Mammary epithelial cell (primary cell): Measurements from ENCODE around the gene CYP27A1.
A peak's percentile ranks its signal among the peaks of the same experiment; 100 is the strongest.

ENCODE experiments used
- EZH2 ChIP-seq: IDR thresholded peaks from 2 replicates; pipeline ENCODE4 v1.6.1; 2012; ENCODE audit warnings: low read length, inconsistent platforms, borderline replicate concordance
- TF ChIP-seq, protein P1 (sequence below), 2 donors: IDR thresholded peaks in 1 of 2; conservative IDR thresholded peaks in 1 of 2; 2 replicates each; pipeline ENCODE4 v1.5.1; 2011 to 2012; ENCODE audit warnings: inconsistent platforms in 2 of 2, low read length in 2 of 2, mild to moderate bottlenecking in 2 of 2, control low read depth in 1 of 2, low read depth in 1 of 2; ENCODE audit not compliant: insufficient read depth in 1 of 2; ENCODE audit errors: extremely low read depth in 1 of 2

DNA sequence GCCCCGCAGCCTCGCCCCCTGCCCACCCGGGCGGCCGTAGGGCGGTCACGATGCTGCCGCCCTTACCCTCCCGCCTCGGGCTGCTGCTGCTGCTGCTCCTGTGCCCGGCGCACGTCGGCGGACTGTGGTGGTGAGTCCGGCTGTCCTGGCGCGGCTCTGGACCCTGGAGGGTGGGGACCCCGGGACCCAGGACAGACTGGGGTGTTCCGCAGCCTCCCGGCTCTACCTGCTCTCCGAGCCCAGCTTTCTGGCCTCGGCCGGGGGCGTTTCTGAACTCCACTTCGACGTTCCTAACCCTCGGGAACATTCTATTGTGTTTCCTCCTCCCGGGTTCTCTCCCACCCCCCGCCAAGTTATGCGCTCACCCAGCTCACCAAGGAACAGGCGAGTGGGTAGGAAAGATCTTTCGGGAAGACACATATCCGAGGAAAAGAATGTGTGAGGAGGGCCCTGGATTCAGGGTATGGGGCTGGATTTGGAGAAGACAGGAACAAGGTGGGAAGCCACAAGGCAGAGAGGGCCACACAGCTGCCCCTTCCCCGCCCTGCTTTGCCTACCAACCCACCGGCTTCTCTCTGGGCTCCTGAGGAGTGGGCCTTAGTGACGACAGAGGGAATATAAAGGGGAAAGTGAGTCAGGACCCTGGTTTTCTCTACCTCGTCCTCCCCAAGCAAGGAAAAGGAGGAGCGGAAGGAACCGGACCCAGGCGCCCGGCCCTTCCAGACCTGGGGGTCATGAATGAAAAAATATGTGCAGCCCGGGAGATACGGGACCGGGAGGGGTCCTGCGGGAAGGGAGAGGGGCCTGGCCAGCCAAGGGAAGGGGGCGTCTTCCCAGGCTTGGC is 78.3 kb downstream of the CYP27A1 start:
- TF ChIP-seq, protein P1, sequence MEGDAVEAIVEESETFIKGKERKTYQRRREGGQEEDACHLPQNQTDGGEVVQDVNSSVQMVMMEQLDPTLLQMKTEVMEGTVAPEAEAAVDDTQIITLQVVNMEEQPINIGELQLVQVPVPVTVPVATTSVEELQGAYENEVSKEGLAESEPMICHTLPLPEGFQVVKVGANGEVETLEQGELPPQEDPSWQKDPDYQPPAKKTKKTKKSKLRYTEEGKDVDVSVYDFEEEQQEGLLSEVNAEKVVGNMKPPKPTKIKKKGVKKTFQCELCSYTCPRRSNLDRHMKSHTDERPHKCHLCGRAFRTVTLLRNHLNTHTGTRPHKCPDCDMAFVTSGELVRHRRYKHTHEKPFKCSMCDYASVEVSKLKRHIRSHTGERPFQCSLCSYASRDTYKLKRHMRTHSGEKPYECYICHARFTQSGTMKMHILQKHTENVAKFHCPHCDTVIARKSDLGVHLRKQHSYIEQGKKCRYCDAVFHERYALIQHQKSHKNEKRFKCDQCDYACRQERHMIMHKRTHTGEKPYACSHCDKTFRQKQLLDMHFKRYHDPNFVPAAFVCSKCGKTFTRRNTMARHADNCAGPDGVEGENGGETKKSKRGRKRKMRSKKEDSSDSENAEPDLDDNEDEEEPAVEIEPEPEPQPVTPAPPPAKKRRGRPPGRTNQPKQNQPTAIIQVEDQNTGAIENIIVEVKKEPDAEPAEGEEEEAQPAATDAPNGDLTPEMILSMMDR (conservative IDR thresholded peaks at IDR 0.05 in 1 of 2, IDR thresholded peaks at IDR 0.05 in 1 of 2; ENCODE audit: extremely low read depth in 1 of 2, insufficient read depth in 1 of 2, low read depth in 1 of 2, low read length in 2 of 2): no peak
- peak; percentile 96 for TF ChIP-seq EZH2
